Renal cortical epithelial cell (primary cell): ENCODE measurements around the gene RABGAP1. TPM values are rescaled to one million over a fixed set of nuclear protein-coding genes. Genes with fewer than 3 reads are reported as not detected.
A peak's percentile ranks its signal among the peaks of the same experiment; 100 is the strongest.

Experiments
- DNase-seq: peaks from one replicate; pipeline ENCODE4 v3.0.0-alpha.2; 2011; ENCODE audit warnings: low read depth
- total RNA-seq: library from RNA; depleted of rRNA; stranded (reverse); fragments of >200 nt; gene quantifications from 2 replicates; pipeline ENCODE4 v1.2.3, GENCODE V29; 2014

Gene RABGAP1
- total RNA-seq, 1 donor from 2014 or later: 56.8 TPM

DNA sequence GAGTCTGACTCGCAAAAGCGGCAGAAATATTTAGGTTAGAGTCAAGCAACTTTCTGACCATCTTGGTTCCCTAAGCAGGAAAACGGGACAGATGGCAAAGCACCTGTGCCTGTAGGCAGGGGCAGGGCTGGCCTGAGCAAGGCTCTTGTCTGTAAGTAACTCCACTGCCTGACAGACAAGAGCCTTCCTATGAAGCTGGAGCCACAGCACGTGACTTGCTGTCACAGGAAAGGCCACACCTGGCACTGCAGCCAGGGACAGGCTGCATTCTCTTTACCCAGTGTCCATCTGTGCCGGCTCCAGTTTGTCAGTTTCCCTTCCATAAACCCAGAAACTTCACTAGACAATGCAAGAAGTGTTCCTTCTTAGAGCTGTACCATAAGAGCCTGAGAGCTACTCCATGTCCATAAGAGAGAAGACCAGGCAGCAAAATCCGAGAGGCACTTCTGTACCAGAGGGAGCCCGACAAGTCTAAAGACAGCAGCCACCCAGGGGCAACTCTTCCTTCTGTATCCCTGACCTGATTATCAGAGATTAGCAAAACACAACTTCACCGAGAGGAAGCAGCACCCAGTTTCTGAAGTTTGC, 170.7 kb downstream of the RABGAP1 start:
- DNase-seq: no peak

DNA sequence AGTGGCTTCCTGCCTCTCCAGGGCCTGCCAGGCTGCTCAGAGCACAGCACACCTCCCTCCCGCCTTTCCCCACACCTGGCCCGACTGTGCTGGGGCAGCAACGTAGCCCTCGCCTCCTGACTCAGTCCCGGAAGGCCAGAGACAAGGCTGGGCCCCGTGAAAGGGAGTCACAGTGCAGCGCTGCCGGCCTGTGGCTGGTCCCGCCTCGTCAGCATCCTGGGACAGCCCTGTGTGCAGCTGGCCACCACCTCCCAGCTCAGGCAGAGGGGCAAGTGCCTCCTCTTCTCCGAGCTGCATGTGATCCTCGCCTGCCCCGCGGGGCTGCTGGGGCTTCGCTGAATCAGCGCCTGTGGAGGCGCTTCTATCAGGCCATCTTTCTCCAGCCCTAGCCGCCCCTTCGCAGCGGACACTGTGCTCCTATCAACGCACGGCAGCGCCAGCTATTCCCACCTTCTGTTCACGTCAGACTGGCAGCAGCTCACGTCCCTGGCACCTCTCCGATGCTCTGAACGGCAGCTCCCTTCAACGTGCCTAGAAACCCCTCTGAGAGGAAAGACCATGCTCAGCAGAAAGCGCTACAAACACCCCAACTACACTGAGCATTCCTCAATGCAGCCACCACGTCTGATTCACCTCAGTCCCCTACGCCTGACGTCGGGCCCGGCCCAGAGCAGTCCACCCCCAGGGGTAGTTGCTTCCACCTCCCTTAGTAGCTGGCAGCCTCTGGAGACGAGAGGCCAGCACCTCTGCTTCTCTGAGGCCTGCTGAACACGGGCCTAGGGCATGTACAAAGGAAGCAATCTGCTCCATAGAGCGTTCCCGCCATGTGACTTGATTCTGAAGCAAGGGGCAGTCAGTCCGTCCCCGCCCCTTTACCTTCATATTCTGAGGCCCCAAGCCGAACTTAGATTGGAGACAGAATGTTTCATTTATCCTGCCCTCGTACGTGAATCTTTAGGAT, 171.5 kb downstream of the RABGAP1 start:
- DNase-seq: no peak

DNA sequence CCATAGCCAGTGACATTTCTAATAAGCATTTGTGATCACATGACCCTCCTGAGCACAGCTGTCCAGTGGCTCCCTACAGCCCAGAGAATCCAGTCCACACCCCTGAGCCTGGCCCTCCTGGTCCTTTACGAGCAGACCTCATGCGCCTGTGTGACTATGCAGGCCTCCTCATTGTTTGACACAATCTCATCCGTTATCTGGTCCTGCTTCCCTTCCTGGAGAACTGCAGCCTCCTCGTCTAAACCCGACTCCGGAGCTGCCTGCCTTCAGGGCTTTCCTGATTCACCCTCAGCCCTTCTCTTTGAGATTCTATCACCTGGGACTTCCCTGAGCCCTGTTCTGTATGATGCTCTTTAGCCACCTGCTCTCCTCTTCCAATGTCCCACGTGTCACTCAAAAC, 172.4 kb downstream of the RABGAP1 start:
- DNase-seq: no peak

DNA sequence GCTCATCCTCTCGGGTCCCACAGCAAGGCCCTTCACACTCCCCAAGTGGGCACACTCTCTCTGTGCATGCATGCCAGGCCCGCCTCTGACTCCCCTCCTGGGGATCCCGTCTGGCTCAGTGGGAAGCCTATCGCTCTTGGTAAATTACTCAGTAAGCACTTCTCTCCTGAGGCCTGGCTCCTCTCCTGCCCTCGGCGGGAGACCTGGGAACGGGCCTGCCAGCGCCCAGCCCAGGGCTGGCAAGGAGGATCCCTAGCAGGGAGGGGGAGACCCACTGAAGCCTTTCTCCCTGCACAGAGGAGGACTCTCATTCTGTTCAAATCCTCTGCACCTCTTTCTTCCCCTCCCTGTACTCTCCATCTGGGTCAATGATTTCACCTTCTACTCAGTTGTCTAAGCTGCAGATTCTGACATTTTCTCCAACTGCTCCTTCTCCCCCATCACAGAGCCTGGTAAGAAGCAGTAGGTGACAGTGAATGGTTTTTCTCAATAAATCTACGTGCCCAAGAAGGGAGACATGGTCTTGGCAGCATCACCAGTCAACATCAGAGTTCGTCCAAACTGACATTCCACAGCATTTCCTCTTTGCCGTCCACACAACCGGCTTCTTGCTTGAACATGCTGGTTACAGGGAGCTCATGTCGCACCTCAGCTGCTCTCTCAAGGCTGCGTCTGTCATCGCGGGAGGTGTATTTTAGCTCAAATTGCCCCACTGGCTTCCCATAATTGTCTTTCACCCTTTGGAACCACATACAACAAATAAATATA, 174.5 kb downstream of the RABGAP1 start:
- DNase-seq: no peak

DNA sequence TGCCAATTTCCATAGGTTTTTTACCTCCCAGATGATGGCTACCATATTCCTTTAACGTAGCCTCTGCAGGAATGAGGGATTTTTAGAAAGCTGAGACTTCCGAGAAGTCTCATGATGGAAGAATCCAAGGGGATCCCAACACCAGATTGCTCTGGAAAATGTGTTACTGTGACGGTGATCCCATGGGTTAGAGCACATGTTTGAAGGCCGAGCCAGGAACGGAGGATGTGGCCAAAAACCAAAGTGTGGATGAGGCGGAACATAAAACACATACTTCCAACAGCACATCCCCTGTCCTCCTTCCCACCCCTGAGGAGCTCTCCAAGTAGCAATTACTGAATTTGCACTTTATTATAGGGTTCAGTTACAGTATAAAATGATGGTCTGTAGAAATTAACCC, 175.2 kb downstream of the RABGAP1 start:
- DNase-seq: no peak

DNA sequence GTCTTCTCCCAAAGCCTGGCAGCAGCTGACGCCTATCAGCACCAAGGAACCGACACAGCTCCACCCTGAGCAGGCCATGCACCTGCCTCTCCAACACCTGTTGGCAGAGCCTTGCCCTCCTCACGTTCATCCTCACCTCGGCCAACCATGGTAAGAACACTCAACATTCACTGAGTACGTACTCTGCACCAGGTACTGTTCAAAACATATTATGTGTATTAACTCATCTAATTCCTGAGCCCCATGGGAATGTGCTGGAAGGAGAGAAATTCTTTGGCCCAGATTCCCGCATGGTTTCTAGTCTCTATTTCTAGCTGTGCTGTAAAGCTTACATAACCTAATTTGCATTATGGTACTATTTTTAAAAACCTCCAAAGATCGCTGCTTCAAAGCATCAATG, 178.7 kb downstream of the RABGAP1 start:
- no peak for DNase-seq

DNA sequence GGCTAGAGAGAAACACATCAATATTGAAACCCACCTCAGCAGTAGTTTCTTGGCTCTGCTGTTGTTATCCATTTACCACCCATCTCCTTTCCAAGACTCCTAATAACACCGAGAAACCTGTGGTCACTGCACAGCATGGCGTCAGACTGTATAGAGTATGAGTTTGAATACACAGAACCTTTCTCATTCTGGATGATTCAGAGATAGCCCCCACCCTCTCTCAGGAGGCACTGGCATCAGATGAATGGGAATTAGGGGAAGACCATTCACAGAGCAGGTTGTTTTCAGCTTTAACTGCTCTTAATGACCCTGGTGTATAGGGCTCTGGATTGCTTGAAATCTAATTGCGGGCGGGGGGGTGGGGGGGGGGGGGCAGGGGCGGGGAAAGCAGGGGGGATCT, 179.3 kb downstream of the RABGAP1 start:
- peak; percentile 36 for DNase-seq

DNA sequence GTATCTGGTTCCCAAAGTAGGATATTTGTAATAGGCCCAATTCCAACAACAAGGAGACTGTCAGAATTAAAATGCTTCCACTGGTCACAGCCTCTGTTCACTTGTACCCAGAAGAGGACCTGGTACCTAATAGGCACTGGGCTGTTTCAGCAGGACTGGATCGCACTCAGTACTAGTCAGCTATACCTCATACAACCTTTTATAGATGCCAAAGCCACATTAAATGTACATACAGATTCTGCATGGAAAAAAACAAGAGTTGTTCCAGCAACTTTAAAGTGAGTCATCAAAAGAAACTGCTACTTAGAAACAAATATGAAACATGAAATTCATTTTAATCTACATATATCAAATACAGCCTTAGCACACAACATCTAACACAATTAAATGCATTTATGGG, 180.1 kb downstream of the RABGAP1 start:
- DNase-seq: no peak

DNA sequence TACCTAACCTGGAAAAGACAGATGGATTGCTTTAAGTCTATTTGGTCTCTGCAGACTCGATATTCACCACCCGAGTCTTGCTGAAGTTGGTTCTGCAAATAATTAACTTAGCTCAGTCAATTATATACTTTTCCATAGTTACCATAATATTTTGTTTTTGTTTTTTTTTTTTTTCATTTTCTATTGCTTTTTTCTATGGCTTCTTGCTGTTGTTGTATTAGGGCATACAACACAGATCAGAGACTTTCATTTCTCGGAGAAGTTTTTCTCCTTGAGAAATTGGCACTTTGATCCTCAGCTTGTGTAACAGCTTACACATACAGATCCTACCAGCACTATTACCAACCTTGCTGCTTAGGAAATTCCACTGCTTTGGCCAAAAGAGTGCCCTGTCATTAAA, 180.6 kb downstream of the RABGAP1 start:
- DNase-seq: peak; percentile 80

DNA sequence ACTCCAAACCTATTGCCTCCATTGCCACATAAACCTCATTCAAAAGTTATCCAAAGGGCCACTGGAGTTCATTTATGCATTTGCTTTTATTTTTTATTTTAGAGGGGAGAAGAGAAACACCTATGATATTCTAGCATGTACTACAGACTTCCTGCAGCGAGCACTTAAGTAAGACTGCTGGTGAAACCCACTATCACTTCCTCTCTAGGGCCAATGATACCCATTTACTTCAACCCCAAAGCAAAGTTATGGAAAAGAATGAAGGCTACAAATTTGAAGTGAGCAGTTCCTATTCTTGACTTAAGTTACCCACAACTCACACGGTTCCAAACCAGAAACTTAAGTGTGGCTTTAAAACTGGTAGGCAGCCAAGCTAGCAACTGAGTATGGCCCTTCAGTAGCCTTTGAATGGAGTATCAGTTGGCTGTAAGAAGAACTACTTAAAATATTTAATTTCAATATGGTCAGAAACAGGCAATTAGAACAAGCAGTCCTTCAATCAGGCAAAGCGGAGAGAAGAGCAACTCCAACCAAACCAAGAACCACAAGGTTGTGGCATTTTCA, 186.8 kb downstream of the RABGAP1 start:
- no peak for DNase-seq

DNA sequence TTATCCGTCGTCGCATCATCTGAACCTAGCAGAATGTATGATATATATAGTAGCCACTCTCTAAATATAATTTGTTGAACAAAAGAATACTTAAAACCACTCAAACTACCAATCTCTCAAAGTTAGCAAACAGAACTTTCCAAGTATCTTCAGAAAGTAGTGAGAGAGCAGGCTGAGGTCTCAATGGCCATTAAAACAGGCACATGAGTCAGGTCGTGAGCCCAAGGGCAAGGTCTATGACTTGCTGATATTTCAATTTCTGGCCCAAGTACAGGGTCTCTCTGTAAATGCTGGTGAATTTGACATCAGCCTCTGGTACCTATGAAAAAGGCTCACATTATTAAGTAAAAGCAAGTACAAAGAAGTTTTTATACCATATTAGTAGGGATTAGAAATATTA, 187.8 kb downstream of the RABGAP1 start:
- no peak for DNase-seq

DNA sequence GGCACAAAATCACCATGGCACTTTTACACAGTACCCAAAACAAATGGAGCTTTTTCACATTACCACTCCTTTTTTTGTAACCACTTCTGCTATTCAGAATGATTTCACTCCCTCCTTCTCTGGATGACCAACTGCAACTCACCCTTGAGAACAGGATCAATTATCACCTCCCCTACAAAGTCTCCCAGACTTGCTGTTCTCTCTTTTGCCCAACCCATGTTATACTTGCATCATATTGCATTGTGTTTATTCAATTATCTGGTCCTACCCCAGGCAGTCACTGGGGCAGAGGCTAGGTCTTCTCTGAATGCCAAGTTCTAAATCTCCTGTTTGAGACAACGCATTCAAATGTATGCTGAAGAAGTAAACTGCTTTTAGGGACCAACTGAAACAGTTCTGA, 188.6 kb downstream of the RABGAP1 start:
- no peak for DNase-seq

DNA sequence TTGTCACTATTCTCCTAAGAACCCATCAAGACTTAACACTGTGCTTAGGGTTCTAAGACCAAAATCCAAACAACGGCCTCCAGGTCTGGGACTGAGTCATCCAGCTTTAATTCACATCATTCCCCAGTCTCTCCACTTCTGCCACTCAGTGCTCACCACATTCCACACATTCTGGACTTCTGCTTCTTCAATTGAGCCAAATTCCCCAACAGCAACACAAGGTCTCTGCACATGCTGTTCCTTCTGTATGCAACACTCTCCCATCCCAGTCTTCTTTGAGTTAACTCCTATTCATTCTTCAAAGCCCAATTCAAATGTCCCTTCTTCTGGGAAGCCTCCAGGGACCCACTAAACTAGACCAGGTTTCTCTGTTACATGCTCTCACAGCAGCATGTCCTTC, 190.4 kb downstream of the RABGAP1 start:
- peak; percentile 80 for DNase-seq

DNA sequence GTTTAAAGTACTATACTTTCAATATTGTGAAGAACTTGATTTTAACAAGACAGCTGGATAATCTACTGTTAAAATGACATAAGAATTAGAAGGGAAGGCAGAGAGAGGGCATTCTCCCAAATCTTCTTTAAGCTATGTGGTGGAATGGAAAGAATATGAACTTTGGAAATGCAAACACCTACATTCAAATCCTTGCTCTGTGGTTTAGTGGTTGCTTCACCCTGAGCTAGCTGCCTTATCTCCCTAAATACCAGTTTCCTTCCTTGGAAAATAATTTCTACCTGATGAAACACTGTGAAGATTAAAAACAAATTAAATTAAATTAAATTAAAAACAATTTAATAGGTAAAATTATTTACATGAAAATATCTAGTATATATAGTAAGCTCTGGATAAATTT, 191.2 kb downstream of the RABGAP1 start:
- no peak for DNase-seq

DNA sequence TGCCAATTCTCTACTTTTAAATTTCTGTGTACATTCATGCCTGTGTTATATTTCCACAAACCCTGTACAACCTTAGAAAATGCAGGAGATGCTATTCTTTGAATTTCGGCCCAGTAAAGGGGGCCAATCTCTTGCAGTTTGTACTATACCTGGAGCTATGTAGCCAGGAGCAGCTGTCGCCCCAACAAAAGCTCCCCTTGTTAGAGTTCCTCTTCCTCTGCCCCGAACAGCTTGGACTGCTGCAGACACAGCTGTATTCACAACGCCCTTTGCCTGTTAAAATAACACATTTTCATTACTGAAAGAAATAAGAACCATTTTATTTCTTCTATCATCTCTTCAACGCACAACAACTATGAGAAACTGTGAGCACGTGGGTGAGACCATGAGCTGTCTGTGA, 191.9 kb downstream of the RABGAP1 start:
- DNase-seq: no peak

DNA sequence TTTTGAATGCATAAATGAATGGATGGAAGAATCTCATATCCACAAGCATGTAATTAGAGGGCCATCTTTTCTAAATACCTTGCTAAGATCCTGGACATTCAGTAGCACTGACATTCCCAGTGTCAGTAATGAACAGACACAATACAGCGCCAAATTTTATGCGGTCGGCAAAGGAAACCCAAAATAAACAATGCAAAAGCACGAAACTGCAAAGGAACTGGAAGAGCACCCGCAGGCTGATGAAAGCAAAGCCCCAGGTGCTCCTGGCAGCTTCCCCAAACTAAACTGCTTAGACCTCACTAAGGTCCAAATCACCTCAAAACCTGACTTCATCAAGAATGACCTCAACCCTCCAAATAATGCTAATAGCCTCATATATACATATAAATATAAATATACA, 194.6 kb downstream of the RABGAP1 start:
- no peak for DNase-seq

DNA sequence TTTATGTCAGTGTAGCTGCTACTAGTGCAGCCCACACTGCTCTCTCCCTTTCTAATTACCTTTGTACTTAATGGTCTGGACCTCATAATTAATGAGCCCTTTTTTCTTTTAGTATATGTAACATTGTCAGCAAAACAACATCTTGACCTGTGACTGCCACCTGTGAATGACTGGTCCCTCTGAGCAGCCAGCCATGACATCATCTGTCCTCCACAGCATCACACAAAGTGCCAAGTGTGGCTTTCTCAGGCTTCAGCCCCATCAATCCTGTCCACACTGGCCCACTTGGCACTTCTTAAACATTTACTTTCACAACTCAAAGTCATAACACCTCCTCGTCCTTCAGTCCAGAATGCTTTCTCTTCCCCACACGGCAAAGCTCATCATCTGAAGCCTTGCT, 197.3 kb downstream of the RABGAP1 start:
- no peak for DNase-seq

DNA sequence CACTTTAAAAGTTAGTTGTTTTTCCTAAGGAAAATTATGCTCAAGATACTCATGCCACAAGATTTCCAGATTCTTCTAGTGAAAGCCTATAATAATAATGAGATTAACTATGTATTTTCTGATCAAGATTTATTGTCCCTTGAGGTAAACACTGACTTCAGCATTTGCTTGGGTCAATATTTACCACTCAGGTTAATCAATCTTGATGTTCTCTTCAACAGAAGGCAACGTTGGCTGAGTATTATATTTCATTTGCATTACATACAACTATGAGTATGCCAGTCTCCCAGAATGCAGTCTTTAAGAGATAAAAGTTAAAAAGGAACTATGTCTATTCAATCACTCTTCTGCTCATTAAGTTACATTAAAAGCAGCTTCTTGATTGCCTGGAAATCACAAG, 208.2 kb downstream of the RABGAP1 start:
- DNase-seq: no peak

DNA sequence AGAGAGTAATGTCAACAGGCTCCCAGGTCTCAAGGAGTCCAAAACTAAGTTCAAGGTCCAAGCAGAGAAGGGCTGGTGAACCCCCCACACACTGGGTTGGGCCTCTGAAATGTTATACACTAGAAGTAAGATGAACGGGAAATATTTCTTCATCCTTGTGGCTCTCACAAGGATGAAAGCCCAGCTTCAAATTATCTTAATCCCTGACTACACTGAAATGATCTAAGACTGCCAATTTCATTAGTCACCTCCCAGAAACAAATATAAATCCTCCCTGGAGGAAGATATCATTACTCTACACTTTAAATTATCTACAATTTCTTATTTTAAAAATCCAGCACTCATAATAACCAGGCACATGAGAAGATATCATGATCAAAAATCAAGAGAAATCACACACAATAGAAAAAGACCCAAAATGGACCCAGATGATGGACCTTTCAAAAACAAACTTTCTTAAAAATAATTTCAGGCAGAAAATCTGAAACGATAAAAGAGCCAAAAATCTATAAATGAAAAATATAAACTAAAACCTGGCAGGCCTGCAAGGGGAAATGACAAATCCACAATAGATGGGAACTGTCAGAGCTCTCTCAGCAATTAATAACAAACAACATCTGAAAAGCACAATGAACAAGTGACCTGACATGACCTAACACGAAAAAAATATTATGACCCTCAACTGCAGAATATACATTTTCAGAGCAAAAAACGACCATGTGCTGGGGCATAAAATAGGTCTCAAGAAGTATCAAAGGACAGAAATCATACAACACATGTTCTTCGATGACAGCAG, 210.1 kb downstream of the RABGAP1 start:
- DNase-seq: no peak
